Suppressor macrophage treated with lipopolysaccharide for 1 hour (primary cell): ENCODE data around the gene TANGO2.

ENCODE experiments used
- DNase-seq, 3 donors: peaks; one replicate each; pipeline ENCODE4 v3.0.0-alpha.2; 2020 to 2022

TANGO2 gene

DNA sequence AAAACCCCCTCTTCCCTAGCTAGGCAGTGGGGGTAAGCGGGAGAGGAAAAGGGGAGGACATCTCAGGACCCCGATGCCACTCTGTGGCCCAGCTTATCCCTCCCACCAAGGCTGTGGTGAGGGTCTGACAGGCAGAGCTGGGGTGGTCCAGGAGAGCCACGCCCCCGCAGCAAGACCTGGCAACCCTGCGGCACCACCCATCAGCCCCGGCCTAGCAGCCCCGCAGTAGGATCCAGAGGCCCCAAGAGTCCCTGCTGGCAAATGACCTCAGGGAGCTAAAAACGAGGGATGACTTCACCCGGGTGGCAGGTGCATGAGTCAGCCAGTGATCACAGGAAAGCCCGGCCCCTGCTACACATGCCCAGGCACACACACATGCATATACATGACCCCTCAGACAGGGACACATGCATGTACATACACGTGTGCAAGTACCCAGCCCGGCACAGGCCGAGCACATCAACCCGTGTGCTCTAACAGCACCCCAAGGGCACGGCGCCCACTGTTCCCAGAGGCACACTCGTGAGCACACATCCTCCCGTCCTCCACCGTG lies 36.6 kb upstream of the TANGO2 start:
- DNase-seq, result peak in 2 of 3 donors; percentile 25 to 42

DNA sequence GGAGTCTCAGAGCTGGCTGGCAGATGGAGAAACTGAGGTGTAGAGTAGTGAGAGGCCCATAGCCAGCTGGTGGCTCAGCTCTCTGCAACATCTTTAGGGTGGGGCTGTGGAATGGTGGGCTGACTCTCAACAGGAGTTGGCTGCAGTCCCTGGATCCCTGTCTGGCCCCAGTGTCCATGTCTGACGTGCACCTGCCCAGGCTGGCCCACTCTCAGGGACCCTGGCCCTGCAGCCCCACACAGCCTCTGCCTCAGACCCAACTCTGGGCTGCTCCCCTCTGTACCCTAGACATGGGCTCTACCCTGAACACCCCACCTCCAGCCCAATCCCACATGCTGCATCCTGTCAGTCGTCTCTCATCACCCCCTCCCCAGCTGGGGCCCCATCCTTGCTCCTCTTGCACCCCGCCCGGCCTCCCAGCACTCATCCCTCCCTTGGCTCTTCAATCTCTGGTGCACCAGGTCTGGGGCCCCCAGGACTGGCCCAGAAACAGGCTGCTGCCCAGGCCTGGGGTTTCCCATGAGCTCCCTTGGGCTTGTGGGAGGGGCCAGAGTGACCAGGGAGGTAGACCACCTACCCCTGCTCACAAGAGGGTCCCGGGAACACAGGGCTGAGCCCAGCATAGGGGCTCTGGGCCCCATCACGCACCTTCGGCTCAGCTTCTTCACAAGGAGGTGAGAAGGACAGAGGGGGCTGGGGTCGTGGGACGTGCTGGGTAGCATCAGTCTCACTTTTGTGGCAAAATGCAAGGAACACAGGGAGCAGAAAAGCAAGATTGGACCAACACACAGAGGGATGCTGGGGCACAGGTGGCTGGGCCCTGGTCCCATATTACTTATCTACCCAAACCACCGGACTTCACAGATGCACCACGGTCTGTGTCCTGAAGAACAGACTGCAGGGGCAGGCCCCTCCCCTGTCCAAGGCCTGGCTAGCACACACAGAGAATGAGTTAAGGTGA lies 35.8 kb upstream of the TANGO2 start:
- no peak for DNase-seq

DNA sequence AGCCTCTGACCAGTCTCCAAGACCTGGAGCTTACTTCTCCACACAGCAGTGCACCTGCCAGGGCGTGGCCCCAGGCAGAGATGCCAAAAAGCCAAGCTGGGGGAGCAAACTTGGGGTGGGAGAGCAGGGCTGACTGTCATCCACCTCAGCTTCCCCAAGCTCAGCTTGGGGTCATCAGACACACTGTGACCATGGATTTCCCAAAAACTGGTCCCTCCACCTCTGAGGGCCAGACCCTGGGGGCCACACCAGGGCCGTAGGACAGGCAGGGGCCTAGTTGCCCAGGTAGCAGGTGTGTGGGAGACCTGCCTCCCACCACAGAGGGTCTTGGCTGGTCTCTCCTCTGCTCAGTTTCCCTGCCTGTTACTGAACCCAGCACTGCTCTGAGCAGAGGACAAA lies 34.9 kb upstream of the TANGO2 start:
- no peak for DNase-seq

DNA sequence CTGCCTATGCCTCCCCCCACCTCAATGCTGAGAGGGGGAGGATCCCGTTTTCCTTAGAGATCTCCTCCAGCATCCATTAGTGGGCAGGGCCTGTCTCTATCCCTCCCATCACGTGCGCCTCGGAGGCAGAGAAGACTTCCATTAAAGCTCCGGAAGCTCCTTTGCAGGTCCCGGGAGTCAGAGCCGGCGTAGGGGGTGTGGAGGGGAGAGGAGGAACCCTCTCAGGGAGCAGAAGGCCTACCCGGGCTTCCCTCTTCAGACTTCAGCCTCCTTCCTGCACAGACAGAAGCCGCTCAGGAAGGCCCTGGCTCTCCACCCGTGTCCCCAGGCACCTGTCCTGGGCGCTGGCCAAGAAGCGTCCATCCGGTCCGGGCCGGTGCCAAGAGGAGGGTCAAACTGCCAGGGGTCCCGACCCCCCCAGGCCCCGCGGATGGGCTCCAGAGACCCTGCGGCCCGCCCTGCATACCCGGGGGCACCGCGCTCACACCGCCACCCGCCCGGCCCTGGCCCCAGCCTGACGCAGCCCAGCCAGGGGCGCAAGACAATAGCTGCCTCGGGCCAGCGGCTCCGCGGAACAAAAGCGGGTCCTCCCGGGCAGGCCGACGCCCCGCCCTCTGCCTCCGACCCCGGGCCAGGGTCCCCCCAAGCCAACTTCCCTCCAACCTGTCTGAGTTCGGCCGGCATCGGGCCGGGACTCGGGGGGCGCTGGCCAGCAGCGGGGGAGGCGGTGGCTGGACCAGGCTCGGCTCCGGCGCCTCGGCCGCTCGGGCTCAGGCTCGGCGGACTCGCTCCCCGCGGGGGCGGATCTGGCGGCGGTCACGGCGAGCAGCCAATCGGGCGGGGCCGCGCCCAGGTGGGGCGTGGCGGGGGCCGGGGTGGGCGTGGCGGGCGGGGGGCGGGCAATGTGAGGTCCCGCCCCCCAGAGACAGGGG lies 34.2 kb upstream of the TANGO2 start:
- DNase-seq, result peak; percentile 84 to 96 (median 93)

DNA sequence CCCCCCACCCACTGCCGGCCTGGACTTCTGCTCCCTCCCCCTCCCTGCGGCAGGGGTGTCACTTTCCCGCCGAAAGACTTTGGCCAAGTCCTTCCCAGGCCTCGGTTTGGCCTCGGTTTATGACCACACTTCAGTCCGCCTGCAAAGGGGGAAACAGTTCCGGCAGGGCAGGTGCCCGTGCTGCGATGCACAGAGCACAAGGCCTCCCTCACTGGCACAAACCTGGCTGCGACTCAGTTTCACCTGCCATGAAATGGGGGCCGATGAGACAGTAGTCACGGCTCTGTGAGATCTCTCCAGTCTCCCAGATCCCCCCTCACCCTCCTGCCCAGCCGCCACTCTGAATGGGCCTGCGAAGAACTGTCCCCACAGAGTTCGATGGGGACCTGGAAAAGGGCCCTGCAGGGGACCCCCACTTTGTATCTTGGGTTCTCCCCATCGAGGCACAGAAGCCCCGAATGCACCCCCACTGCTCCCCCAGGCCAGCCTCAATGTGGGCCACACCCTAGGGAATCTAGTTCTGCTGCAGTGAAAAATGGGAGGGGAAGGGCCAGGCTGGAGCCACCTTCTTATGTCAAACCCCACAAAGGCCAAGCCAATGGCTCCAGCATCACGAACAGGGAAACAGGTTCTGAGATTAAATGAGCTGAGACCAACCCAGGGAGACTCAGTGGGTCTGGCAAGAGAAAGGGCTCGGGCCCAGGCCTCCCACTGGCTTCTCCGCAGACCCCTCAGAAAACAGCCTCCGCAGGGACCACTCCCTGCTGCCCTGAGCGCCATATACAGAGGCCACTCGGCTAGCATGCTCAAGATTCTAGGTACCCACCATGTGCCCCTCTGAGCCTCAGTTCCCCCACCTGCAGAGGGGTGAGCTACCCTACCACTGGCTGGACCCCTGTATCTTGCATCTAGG lies 33.3 kb upstream of the TANGO2 start:
- no peak for DNase-seq

DNA sequence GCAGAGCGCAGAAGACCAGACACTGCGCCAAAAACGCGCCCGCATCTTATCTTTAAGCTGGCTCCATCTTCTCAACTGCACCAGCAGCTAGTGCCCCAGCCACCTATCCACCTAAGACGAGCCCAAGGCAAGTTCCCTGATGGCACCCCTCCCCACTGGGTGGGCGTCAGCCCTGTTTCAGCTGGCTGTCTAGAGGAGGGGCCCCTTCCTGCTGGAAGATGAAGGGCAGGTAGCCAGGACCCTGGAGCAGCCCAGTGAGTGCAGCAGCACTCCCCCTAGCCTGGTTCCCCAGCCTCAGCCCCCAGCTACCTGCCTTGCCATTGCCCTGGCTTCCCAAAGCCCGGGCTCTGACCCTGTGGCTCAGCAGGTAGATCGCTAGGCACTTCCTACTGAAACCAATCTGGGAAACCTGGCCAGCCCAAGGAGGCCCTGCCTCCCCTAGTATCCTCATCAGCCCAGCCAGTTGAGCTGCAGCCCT lies 32.5 kb upstream of the TANGO2 start:
- no peak for DNase-seq

DNA sequence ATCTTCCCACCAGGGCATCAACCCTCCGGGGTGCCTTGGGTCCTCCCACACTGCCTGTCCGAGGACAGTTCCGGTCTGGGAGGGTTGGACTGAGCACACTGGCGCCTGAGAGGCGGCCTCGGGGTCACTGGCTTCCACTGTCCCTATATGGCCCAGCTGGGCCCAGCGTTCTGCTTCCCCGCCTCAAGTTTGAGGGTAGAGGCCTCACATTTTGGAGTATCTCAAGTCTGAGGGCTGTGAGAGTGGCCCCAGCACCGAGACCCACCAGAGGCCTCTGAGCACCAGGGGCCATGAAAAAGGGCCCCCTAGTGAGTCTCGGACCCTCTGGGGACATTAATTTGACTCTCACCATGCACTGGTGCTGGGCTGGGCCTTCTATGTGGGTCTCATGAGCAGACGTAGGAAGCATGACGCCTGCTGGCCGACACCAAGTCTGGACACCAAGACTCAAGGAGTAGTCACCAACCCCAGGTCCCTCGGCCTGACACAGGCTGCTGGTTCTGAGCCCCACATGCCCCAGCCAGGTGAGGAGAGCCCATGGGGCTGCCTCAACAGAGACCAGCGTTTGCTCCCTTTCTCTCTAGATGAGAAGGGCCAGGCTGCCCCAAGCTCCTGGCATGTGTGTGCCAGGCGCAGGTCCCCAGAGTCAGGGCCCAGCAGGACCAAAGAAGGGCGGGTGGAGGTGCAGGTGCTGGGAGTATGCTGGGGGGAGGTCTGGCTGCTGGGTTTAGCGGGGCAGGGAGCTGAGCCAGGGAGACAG lies 31.8 kb upstream of the TANGO2 start:
- DNase-seq, result no peak

DNA sequence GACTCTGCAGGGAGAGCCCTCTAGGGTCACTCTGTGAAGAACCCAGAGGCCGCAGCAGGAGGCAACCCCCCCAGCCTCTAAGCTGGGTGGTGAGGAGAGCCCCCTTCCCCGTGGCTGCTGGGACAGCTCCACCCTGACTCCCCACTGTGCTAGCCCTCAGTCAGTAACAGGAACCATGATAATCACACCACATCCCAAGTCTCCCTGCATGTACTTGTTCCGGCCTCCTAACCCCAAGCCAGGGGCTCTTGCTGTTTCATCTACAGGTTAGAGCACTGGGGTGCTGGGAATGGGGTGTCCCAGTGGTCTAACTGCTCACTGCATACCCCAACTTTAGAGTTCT lies 31.2 kb upstream of the TANGO2 start:
- no peak for DNase-seq

DNA sequence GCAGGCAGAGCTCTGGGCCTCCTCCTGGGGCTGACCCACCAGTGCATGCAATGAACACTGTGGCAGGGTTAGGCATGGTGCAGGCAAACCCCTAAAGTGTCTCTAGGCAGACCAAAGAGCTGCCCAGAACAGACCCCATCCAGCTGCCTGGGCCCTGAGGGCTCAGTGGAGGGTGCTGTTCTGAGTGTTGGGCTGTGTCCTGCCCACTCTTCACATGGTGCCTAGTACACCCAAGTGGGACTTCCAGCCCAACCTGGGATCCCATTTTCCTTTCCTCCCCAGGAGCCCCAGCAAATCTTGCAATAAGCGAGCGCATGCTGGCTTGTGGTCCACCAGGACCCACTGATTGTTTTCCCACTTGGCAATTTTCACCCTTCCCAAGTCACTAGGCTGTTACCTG lies 30.7 kb upstream of the TANGO2 start:
- no peak for DNase-seq

DNA sequence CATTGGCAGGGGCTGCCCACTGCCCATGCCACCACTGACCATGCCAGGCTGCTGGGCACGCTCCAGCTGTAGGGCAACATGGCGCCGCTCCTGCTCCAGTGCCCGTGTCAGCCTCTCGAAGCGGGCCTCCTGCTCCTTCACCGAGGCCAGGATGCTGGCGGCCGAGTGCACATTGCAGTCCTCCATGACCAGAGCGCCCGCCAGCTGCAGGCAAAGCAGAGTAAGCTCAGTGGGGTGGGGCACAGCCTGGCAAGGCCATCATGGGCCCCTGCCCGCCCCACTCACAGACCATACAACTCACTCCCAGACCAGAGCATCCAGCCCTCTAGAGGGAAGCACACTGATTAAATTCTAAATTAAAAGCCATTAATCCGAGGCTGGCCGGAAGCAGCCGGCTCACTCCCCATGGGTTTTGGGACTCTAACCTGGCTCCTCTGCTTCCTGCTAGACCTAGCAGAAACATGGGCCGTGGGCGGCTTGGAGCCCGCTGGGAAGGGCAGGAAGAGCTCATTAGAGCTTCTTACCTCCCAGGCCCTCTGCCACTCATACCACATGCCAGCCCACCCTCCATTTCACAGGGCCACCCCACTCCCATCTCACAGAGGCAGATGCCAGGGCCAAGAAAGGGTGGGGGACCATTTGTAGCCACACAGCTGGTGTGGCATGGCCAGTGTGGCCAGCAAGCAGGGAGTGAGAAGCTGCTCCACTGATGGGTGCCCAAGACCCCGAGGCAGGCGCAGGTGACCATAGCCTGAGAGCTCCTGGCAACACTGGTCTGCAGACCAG lies 30.1 kb upstream of the TANGO2 start:
- DNase-seq, result no peak

DNA sequence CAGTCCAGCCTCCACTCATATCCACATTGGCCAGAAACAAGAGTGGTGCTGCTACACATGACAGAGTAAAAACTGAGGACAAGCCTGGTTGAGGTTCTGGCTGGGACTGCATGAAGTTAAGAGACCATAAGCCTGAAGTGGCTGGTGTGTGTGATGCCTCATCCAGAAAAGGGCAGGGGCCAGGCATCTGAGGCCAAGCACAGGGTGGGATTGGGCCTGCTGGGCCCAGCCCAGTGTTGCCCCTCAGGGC lies 29.6 kb upstream of the TANGO2 start:
- no peak for DNase-seq

DNA sequence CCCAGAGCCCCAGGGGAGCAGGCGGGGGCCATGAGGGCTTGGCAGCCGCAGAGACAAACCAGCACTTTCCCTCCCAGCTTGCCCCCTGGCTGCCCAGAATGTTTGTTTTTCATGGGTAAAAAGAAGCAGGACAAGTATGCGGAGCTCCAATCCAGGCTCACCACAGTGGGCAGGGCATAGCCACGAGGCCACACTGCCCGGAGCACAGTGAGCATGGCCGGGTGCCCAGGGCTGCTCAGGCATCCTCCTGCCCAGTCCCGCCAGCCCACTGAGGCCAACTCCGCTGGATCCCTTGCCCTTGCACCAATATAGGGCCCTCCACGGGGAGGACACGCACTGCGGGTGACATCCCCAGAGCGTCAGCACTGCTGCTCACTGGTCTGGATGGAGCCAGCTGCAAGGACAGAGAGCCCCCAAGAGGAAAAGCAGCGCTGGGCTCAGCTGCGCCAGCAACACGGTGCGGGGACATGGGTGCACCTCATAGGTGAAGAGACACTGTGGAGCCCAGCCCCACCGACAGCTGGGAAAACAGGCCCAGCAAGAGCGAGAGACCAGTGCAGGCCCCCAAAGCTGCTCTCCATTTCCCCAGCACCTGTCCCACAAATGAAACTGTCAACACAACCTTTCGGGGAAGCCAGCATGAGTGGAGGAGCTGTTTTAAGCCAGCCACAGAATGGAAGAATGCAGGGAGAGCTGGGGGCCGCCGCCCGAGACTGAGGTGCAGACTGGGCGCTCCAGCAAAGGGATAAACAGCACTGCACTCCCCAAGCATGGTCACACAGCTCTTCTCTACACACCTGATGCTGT lies 29.1 kb upstream of the TANGO2 start:
- no peak for DNase-seq

DNA sequence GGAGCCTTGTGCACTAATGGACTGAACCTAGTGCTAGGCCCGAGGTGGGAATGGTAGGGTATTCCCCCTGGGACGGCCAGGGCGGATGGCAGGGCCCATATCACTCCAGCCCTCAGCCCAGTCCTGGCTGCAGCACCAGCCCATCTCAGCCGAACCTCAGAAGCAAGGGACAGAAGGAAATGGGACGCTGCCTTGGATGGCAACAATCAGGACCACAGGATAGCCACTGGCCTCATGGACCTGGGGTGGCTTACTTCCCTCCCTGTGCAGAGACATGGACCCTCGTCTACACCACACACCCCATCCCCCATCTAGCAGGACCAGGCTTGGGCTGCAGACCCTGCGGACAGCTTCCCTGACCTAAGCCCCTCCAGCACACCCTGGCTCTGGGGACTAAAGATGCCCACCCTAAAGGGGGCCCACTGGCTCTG lies 28.4 kb upstream of the TANGO2 start:
- DNase-seq, result no peak

DNA sequence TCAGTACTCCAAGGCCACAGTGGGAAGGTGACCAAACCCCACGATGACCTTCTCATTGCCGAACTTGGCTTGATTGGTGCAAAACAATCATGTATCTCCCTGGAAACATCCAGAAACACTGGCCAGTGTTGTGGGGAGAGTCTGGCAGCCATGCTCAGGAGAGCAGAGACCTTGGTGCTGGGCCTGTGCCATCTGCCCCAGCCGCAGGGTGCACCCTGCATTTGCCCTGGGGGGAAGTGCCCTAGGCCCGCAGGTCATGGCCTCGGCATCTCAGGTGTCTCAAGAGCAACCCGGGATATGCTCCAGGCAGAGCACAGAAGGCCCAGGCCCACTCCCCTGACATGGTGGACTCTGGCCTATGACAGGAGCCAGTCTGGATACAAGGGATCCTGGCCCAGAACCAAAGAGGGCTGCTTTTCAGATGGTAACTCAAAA lies 28.0 kb upstream of the TANGO2 start:
- DNase-seq, result no peak

DNA sequence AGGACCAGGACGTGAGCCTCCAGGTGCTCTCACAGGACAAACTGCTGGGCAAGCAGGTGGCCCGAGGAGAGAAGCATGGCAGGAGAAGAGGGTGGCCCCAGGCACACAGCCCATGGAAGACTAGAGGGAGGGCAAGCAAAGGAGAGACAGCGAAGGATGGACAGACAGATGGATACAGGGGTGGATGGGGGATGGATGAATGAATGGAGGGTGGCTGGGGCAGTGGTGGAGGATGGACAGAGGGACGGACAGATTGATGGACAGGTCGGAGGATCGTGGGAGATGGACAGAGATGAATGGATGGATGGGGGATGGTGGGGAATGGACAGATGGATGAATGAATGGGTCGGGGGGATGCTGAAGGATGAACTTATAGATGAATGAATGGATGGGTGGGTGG lies 27.0 kb upstream of the TANGO2 start:
- DNase-seq, result no peak

DNA sequence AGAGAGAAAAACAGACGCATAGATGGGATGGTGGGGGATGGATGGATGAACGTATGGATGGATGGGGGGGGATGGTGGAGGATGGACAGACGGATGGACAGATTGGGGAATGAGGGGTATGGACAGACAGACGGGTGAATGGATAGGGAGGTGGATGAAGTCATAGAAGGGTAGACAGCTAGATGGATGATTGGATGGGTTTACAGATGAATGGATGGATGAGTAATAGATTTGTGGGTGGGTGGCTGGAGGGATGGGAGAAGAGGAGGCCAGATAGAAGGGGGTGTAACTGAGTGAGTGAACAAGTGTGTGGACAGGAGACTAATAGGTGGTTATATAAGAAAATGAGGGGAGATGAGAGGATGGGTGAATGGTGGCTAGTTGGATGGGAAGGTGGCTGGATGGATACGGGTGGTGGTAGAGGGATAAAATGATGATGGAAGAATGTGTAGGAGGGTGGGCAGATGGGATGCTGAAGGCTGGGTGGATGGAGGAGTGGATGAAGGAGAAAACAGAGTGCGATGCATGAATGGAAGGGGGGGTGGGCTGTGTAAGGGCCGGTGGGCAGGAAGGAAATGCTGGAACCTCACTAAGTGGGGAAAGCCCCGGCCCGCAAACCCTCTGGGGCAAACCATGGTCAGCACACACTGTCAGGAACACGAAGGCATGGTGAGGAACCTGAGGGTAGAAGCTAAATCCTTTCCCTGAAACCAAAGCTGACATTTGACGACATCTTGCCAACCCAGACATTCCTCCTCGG lies 25.9 kb upstream of the TANGO2 start:
- DNase-seq, result no peak

DNA sequence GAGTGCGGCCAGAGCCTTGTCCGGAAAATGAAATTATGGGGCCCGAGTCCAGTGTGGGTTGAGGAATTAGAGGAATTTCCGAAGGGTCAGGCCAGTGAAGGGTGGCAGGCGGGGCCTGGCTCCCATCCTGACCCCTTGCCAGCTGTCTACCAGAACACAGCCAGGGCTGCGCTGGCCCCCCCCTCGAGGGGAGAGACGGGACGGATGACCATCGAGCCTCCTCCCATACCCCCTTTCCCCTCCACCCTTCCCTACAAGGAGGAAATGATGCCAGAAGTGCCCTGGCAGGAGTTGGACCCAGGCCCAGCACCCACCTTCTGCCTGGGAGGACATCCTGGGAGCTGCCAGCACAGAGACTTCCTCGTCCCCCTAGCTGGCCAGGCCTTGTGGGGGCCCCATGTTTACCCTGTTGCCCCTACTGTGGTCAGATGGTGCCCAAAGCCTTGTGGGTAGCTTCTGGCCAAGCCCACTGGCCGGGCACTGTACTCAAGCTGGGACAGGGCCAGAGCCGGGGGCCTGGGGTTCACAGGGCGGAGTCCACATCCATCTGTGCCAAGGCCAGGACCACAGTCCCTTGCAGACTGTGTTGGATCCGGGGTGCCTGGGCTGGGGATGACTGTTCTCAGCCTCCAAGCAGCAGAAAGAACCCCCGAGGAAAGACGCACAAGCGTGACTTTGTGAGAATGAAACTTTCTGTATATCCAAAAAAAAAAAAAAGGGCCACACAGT lies 25.1 kb upstream of the TANGO2 start:
- no peak for DNase-seq

DNA sequence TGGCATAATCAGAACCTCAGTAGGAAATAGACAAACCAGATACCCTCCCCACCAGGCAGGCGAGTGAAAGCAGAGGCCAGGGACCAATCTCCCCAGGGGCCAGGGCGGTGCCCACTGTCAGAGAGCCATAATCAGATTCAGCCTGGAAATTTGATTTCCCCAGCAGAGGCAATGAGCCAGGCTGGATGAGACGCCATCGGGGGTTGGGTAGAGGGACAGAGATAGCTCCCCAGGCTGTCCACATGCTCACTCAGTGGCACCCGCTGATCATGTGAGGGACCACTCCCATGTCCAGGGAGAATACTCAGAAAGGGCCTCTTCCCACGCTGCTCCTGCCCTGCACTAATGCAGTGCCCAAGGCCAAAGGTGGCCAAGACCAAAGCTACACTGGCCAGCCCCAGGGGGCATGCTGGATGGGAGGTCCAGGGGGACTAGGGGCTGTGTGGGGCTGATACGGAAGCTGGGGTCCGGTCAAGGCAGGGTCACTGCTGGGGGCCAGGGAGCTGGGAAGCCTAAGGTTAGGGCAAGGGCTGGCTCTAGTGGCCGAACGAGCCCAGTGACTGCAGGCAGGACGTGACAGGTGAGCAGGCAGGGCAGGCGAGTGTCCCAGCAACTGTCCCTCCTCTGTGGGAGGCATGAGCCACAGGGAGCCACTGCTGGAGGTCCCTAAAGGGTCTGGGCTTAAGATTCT lies 24.1 kb upstream of the TANGO2 start:
- no peak for DNase-seq
